Fibroblast of lung (primary cell): ENCODE data around the gene SLC6A2. TPM values are rescaled to one million over a fixed set of nuclear protein-coding genes. Genes with fewer than 3 reads are reported as not detected.

Source experiments
- DNase-seq, 2 donors: peaks; one replicate each; pipeline versions ENCODE4 v3.0.0 to v3.0.0-alpha.2; 2010; ENCODE audit warnings: low read depth in 2 of 2
- H2AFZ ChIP-seq: 2 replicates; pipeline ENCODE4 v1.5.1; 2012; ENCODE audit warnings: low read length, control low read depth, inconsistent platforms
- H3K27ac ChIP-seq: 2 replicates; pipeline ENCODE4 v1.5.1; 2011; ENCODE audit warnings: low read length, control low read depth; ENCODE audit not compliant: insufficient read depth
- H3K27me3 ChIP-seq: 2 replicates; pipeline ENCODE4 v1.5.1; 2011; ENCODE audit warnings: mild to moderate bottlenecking, low read length; ENCODE audit not compliant: control insufficient read depth, insufficient read depth
- H3K36me3 ChIP-seq: 2 replicates; pipeline ENCODE4 v1.5.1; 2011; ENCODE audit warnings: low read length; ENCODE audit not compliant: control insufficient read depth, insufficient read depth
- H3K4me1 ChIP-seq: 2 replicates; pipeline ENCODE4 v1.5.1; 2011; ENCODE audit warnings: low read length; ENCODE audit not compliant: control insufficient read depth, insufficient read depth; ENCODE audit errors: extremely low read depth
- H3K4me2 ChIP-seq: 2 replicates; pipeline ENCODE4 v1.5.1; 2011; ENCODE audit warnings: low read length, control low read depth; ENCODE audit not compliant: insufficient read depth; ENCODE audit errors: extremely low read depth
- H3K4me3 ChIP-seq, 4 experiments: fragments of 200-600 bp in 1 of 4; sonication (generic) in 1 of 4; replicated peaks in 1 of 4; 2 replicates each; pipeline ENCODE4 v1.5.1; 2011 to 2016; ENCODE audit warnings: low read length in 4 of 4, low read depth in 3 of 4, mild to moderate bottlenecking in 3 of 4, control low read depth in 2 of 4, inconsistent platforms in 1 of 4, mixed read lengths in 1 of 4; ENCODE audit not compliant: insufficient read depth in 1 of 4; ENCODE audit errors: control extremely low read depth in 1 of 4
- H3K79me2 ChIP-seq: 2 replicates; pipeline ENCODE4 v1.5.1; 2012; ENCODE audit warnings: mild to moderate bottlenecking, low read length, inconsistent platforms; ENCODE audit not compliant: control insufficient read depth, insufficient read depth
- H3K9ac ChIP-seq: 2 replicates; pipeline ENCODE4 v1.5.1; 2011; ENCODE audit warnings: mild to moderate bottlenecking, low read length, control low read depth; ENCODE audit not compliant: insufficient read depth
- H3K9me3 ChIP-seq: 2 replicates; pipeline ENCODE4 v1.5.1; 2012; ENCODE audit warnings: low read depth, low read length; ENCODE audit not compliant: control insufficient read depth, insufficient read depth
- H4K20me1 ChIP-seq: 2 replicates; pipeline ENCODE4 v1.5.1; 2011; ENCODE audit warnings: low read length; ENCODE audit not compliant: control insufficient read depth, insufficient read depth; ENCODE audit errors: extremely low read depth
- EZH2 ChIP-seq: IDR thresholded peaks from 2 replicates; pipeline ENCODE4 v1.5.1; 2012; ENCODE audit warnings: low read length, control low read depth, mild to moderate bottlenecking; ENCODE audit errors: missing control alignments
- polyA plus RNA-seq, 2 donors: library from polyadenylated mRNA; depleted of rRNA in 1 of 2; stranded (reverse) in 1 of 2; unstranded in 1 of 2; fragments of >200 nt; gene quantifications; 2 replicates each; pipeline ENCODE4 v1.2.1, GENCODE V29; 2011 to 2012; ENCODE audit warnings: missing spikeins in 1 of 2
- total RNA-seq: library from RNA; depleted of rRNA; stranded (reverse); fragments of >200 nt; gene quantifications from 2 replicates; pipeline ENCODE4 v1.2.1, GENCODE V29; 2014
- TF ChIP-seq, protein P1 (sequence below), 2 donors: IDR thresholded peaks in 1 of 2; conservative IDR thresholded peaks in 1 of 2; 1 replicate in 1 of 2; 2 replicates in 1 of 2; pipeline ENCODE4 v1.5.1; 2011 to 2012; ENCODE audit warnings: low read length in 2 of 2, control low read depth in 1 of 2, inconsistent platforms in 1 of 2, low read depth in 1 of 2, mild to moderate bottlenecking in 1 of 2

The SLC6A2 gene
- total and polyA plus RNA-seq, 2 donors (not counting 1 experiment from before 2014, with no cell fraction given) = not detected

DNA sequence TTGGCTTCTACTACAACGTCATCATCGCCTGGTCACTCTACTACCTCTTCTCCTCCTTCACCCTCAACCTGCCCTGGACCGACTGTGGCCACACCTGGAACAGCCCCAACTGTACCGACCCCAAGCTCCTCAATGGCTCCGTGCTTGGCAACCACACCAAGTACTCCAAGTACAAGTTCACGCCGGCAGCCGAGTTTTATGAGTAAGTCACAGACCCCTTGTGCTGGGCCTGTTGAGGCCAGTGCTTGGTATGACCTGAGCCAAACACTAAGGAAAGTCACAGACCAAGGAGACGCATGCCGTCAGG, 16.1 kb downstream of the SLC6A2 start:
- Histone ChIP-seq H4K20me1 (no peaks in the 10 kb centered on the region), H3K4me2 (no peak overlapping the region), H3K4me3 (no peak overlapping the region), H3K36me3 (no peaks in the 10 kb centered on the region), H3K9ac (no peak overlapping the region), H3K4me1 (no peaks in the 10 kb centered on the region), H2AFZ (no peak overlapping the region), H3K27me3 (no peaks in the 10 kb centered on the region), H3K79me2 (no peaks in the 10 kb centered on the region), H3K9me3 (no peaks in the 10 kb centered on the region), H3K27ac (no peak overlapping the region)
- no peak for DNase-seq
- no peak for TF ChIP-seq EZH2

DNA sequence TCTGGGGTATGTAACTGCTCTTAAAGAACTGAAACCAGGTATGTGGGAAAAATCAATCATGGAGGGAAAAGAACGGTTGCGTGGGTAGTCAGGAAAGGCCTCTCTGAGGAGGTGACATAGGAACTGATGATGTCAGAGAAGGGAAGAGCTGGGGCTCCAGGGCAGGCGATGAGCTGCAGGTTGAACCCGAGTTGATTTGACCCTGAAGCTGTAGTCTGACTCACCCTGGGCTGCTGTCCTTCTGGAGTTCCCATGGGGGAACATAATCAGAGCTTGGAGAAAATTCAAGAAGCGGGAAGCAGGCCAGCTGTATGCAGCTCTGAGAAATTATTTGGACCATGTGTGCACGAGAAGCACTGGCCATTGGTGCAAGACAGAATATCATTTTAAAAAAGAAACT, 16.7 kb downstream of the SLC6A2 start:
- Histone ChIP-seq H3K27ac (no peak overlapping the region), H3K4me1 (no peaks in the 10 kb centered on the region), H2AFZ (no peak overlapping the region), H3K27me3 (no peaks in the 10 kb centered on the region), H3K9me3 (no peaks in the 10 kb centered on the region), H3K4me3 (no peak overlapping the region), H3K79me2 (no peaks in the 10 kb centered on the region), H3K4me2 (no peak overlapping the region), H3K36me3 (no peaks in the 10 kb centered on the region), H4K20me1 (no peaks in the 10 kb centered on the region), H3K9ac (no peak overlapping the region)
- DNase-seq = peak in 1 of 2 donors; percentile 5
- no peak for TF ChIP-seq EZH2
- TF ChIP-seq, protein P1, sequence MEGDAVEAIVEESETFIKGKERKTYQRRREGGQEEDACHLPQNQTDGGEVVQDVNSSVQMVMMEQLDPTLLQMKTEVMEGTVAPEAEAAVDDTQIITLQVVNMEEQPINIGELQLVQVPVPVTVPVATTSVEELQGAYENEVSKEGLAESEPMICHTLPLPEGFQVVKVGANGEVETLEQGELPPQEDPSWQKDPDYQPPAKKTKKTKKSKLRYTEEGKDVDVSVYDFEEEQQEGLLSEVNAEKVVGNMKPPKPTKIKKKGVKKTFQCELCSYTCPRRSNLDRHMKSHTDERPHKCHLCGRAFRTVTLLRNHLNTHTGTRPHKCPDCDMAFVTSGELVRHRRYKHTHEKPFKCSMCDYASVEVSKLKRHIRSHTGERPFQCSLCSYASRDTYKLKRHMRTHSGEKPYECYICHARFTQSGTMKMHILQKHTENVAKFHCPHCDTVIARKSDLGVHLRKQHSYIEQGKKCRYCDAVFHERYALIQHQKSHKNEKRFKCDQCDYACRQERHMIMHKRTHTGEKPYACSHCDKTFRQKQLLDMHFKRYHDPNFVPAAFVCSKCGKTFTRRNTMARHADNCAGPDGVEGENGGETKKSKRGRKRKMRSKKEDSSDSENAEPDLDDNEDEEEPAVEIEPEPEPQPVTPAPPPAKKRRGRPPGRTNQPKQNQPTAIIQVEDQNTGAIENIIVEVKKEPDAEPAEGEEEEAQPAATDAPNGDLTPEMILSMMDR (conservative IDR thresholded peaks at IDR 0.05 in 1 of 2, IDR thresholded peaks at IDR 0.05 in 1 of 2; ENCODE audit: low read depth in 1 of 2, low read length in 2 of 2) = no peak

DNA sequence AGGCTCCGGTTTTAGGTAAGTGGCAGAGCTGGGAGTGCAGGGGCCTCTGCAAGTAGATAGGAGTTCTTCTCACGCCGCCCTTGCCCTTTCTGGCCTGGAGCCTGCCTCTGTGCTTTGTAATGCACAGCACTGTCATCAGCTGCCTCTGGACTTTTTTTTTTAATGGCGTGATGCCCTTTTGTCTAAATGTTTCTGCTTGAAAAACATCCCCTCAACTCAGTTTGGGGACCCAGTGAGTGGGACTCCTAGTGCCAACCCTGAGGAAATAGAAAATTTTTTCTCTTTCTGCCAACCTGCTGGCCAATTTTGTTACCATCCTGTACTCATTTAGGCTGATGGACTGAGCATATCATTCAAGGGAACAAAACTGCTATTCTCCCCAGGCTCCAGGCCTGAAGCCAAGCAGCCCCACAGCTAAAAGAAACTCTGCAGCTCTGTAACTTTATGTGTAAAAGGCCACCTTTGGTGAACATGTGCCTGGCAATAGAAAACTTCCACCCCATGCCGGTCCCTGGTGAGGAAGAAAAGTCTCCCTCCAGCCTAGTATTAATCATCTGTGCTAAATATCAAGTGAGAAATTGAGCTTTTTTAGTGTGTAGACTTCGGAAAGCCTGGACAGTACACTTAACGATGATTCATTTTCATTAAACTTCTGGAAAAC, 22.5 kb downstream of the SLC6A2 start:
- Histone ChIP-seq H3K36me3 (no peaks in the 10 kb centered on the region), H2AFZ (no peak overlapping the region), H3K4me3 (no peak overlapping the region), H3K4me2 (no peak overlapping the region), H3K79me2 (no peaks in the 10 kb centered on the region), H3K27ac (no peak overlapping the region), H4K20me1 (no peaks in the 10 kb centered on the region), H3K9me3 (no peaks in the 10 kb centered on the region), H3K27me3 (no peaks in the 10 kb centered on the region), H3K4me1 (no peaks in the 10 kb centered on the region), H3K9ac (no peak overlapping the region)
- TF ChIP-seq EZH2 = no peak
- TF ChIP-seq, protein P1 (conservative IDR thresholded peaks at IDR 0.05 in 1 of 2, IDR thresholded peaks at IDR 0.05 in 1 of 2; ENCODE audit: low read depth in 1 of 2, low read length in 2 of 2) = no peak
- DNase-seq = no peak
